ENCODE data around the gene NBR1.
"Not testable (repeated sequence)": the region's sequence is repeated elsewhere in the genome, so short reads cannot be mapped to it uniquely, and the experiment has no call there.

GRCh38 chr17:43186656-43187055 is 15.6 kb downstream of the NBR1 start:
- not testable (repeated sequence) for TF ChIP-seq CTCF (conservative IDR thresholded peaks at IDR 0.05 in 1 of 2, IDR thresholded peaks at IDR 0.05 in 1 of 2; ENCODE audit: extremely low read depth in 1 of 2, insufficient read depth in 1 of 2, low read depth in 1 of 2, low read length in 2 of 2); EZH2 (IDR thresholded peaks at IDR 0.05; ENCODE audit: borderline replicate concordance, low read length)

Data from mammary epithelial cell (primary cell).